ENCODE data around the gene ARHGEF10L.

The ARHGEF10L gene

GRCh38 chr1:17692645-17693044 lies 153.1 kb downstream of the ARHGEF10L start:
- CTCF ChIA-PET, result interaction anchor here (1.8 kb wide), 1 partner anchor 31 kb away, joined by 6 read pairs; no protein-coding TSS in a partner anchor
- POLR2A ChIA-PET (ENCODE audit: low non-redundant PET), result interaction anchor here (0.5 kb wide), 1 partner anchor 370 kb away, joined by 9 read pairs; no protein-coding TSS in a partner anchor
- no peak overlapping the region for H3K27ac ChIP-seq
- no peak for DNase-seq (ENCODE audit: low spot score)
- TF ChIP-seq CTCF (conservative IDR thresholded peaks at IDR 0.05; ENCODE audit: low read depth), result no peak

- H3K27ac ChIP-seq, result no peak overlapping the region
- ChIA-PET CTCF (interaction anchor here (0.5 to 1.7 kb wide), 8 partner anchors 13 to 214 kb away, joined by 3 to 10 read pairs (median 3); no protein-coding TSS in a partner anchor), POLR2A (ENCODE audit: low non-redundant PET) (no interaction called here)
- peak; percentile 32; the same call in 1 of the 2 replicates for TF ChIP-seq CTCF (conservative IDR thresholded peaks at IDR 0.05; ENCODE audit: low read depth)
- peak; percentile 52 for DNase-seq (ENCODE audit: low spot score)
These were observed 157.2 kb downstream of the ARHGEF10L start for GRCh38 chr1:17696417-17697301.

DNA sequence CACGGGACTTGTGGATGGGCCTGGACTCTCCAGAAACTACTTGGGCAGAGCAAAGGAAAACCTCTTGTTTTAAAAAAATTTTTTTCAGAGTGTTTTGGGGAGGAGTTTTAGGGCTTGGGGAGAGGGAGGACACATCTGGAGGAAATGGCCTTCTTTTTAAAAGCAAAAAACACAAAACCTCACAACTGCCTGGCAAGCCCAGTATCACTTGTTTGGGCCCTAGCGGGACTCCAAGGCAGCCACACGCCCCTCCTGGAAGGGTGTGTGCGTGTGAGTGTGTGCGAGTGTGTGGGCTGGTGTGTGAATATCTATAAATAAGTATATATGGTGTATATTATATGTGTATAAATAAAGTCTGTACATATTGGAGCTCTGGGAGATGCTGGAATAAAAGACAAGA lies 158.0 kb downstream of the ARHGEF10L start:
- ChIA-PET POLR2A (ENCODE audit: low non-redundant PET) (no interaction called here), CTCF (interaction anchor here (1.1 to 1.7 kb wide), 4 partner anchors 36 to 203 kb away, joined by 3 to 10 read pairs (median 5); no protein-coding TSS in a partner anchor)
- no peak for TF ChIP-seq CTCF (conservative IDR thresholded peaks at IDR 0.05; ENCODE audit: low read depth)

GRCh38 chr1:17699581-17699980 lies 160.1 kb downstream of the ARHGEF10L start:
- TF ChIP-seq CTCF (conservative IDR thresholded peaks at IDR 0.05; ENCODE audit: low read depth), result no peak
- POLR2A ChIA-PET (ENCODE audit: low non-redundant PET), result no interaction called here

More for the DNA sequence above, 158.0 kb downstream of the ARHGEF10L start:
- H3K27ac ChIP-seq, result no peak overlapping the region
- no peak for DNase-seq (ENCODE audit: low spot score)

GRCh38 chr1:17700945-17701810 lies 161.7 kb downstream of the ARHGEF10L start:
- POLR2A ChIA-PET (ENCODE audit: low non-redundant PET), result no interaction called here
- TF ChIP-seq CTCF (conservative IDR thresholded peaks at IDR 0.05; ENCODE audit: low read depth), result no peak
- DNase-seq (ENCODE audit: low spot score), result no peak
- CTCF ChIA-PET, result no interaction called here
- no peak overlapping the region for H3K27ac ChIP-seq

More at GRCh38 chr1:17699581-17699980, 160.1 kb downstream of the ARHGEF10L start:
- no peak overlapping the region for H3K27ac ChIP-seq
- CTCF ChIA-PET, result interaction anchor here (0.6 kb wide), 1 partner anchor 175 kb away, joined by 3 read pairs; no protein-coding TSS in a partner anchor
- DNase-seq (ENCODE audit: low spot score), result no peak

DNA sequence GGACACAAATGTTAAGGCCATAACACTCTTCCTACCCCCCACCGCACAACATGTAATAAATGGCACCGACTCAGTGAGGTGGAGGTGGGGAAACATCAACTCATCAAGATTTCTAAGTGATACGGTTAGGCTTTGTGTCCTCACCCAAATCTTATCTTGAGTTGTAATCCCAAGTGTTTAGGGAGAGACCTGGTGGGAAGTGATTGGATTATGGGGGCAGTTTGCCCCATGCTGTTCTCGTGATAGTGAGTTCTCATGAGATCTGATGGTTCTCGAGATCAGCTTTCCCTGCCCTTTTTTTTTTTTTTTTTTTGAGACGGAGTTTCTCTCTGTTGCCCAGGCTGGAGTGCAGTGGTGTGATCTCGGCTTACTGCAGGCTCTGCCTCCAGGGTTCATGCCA lies 164.7 kb downstream of the ARHGEF10L start:
- TF ChIP-seq CTCF (conservative IDR thresholded peaks at IDR 0.05; ENCODE audit: low read depth), result no peak
- CTCF ChIA-PET, result interaction anchor here (0.6 kb wide), 1 partner anchor 84 kb away, joined by 3 read pairs; no protein-coding TSS in a partner anchor
- H3K27ac ChIP-seq, result no peak overlapping the region
- POLR2A ChIA-PET (ENCODE audit: low non-redundant PET), result no interaction called here
- DNase-seq (ENCODE audit: low spot score), result no peak
